Chondrocyte (in vitro differentiated cells): ENCODE results near the gene C3orf22. TPM values are rescaled to one million over a fixed set of nuclear protein-coding genes. Genes with fewer than 3 reads are reported as not detected.

Experiments
- DNase-seq: peaks from one replicate; pipeline ENCODE4 v3.0.0; 2021; ENCODE audit warnings: mixed read lengths, low spot score
- H3K27ac Mint-ChIP-seq: one replicate; pipeline ENCODE4 v1.8.0; 2021; ENCODE audit warnings: mild to moderate bottlenecking, moderate library complexity, mixed read lengths; ENCODE audit not compliant: unreplicated experiment
- H3K27me3 Mint-ChIP-seq: 2 replicates; pipeline ENCODE4 v1.8.0; 2021; ENCODE audit warnings: low read depth, mixed read lengths
- H3K36me3 Mint-ChIP-seq: 2 replicates; pipeline ENCODE4 v1.8.0; 2021; ENCODE audit warnings: low read depth, mixed read lengths
- H3K4me1 Mint-ChIP-seq: 2 replicates; pipeline ENCODE4 v1.8.0; 2021; ENCODE audit warnings: low read depth, mild to moderate bottlenecking, mixed read lengths
- H3K4me3 Mint-ChIP-seq: one replicate; pipeline ENCODE4 v1.8.0; 2021; ENCODE audit warnings: mild to moderate bottlenecking, moderate library complexity, mixed read lengths; ENCODE audit not compliant: unreplicated experiment
- H3K9me3 Mint-ChIP-seq: 2 replicates; pipeline ENCODE4 v1.8.0; 2021; ENCODE audit warnings: low read depth, mixed read lengths
- total RNA-seq: library from RNA; stranded (reverse); gene quantifications from 3 replicates; pipeline ENCODE4 v1.2.1, GENCODE V29; 2021
- TF ChIP-seq, protein P1 (sequence below): fragments of 200-600 bp; sonication (generic); IDR thresholded peaks from 2 replicates; pipeline ENCODE4 v1.5.0; 2021; ENCODE audit warnings: antibody characterized with exemption, mild to moderate bottlenecking, moderate library complexity

Gene C3orf22
- total RNA-seq, 1 donor from 2014 or later, result not detected

DNA sequence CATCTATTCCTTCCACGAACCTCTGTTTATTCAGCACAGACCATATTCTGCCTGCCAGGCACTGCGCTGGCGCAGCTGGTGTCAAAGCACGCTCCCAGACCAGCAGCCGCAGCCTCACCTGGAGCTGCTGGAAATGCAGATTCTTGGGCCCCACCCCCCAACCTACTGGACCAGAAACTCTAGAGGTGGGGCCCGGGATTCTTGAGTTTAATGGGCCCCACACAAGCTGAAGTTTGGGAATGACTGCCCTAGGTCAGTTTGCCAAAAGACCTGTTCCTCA lies 27.7 kb downstream of the C3orf22 start:
- no peak overlapping the region for H3K27ac Mint-ChIP-seq
- peak; percentile 49 for DNase-seq
- no peaks in the 10 kb centered on the region for H3K4me1 Mint-ChIP-seq
- no peak overlapping the region for H3K4me3 Mint-ChIP-seq
- H3K36me3 Mint-ChIP-seq, result no peaks in the 10 kb centered on the region
- TF ChIP-seq, protein P1, sequence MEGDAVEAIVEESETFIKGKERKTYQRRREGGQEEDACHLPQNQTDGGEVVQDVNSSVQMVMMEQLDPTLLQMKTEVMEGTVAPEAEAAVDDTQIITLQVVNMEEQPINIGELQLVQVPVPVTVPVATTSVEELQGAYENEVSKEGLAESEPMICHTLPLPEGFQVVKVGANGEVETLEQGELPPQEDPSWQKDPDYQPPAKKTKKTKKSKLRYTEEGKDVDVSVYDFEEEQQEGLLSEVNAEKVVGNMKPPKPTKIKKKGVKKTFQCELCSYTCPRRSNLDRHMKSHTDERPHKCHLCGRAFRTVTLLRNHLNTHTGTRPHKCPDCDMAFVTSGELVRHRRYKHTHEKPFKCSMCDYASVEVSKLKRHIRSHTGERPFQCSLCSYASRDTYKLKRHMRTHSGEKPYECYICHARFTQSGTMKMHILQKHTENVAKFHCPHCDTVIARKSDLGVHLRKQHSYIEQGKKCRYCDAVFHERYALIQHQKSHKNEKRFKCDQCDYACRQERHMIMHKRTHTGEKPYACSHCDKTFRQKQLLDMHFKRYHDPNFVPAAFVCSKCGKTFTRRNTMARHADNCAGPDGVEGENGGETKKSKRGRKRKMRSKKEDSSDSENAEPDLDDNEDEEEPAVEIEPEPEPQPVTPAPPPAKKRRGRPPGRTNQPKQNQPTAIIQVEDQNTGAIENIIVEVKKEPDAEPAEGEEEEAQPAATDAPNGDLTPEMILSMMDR, result no peak
- H3K27me3 Mint-ChIP-seq, result peaks cover 37% of the 10 kb centered on the region
- H3K9me3 Mint-ChIP-seq, result no peaks in the 10 kb centered on the region

DNA sequence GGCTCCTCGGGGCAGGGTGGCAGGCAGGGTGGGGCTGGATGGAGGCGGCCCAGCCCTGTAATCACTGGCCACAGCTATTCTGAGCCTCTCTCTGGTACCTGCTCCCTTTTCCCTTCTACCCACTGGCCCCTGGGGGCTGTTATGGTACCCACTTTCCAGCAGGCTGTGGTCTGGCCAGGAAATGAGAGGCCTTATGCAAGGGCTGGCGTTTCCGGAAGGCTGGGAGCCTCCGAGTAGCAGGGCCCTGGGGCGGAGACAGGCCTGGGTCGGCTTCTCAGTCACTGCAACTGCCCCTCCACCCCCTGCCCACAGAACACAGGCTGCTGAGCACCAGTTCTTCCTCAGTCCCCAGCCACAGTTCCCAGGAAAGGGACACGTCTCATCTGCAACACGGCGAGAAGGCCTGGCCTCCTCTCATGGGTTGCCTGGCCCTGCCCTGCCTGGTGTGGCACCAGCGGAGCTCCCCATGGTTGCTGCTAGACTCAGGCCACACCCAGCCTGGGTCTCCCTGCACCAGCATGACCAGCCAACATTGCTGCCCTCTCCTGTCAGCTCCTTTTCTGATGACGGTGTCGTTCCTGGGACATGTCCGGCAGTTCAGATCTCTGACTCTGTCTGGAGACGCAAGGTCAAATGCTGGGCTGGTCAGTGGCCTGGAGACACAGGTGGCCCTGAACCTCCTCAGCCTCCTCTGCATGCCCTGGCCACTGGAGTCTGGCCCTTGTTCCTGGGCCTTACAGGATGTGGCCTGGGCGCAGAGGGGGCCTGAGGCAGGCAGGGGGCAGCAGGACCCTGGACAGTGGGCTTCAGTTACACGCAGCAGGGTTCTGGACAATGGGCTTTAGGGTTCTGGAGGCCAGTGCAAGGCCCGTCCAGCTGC lies 28.3 kb downstream of the C3orf22 start:
- Mint-ChIP-seq H3K27me3 (peaks cover 32% of the 10 kb centered on the region), H3K36me3 (no peaks in the 10 kb centered on the region), H3K4me1 (no peaks in the 10 kb centered on the region), H3K27ac (no peak overlapping the region), H3K4me3 (no peak overlapping the region), H3K9me3 (no peaks in the 10 kb centered on the region)
- DNase-seq, result peak; percentile 79
- TF ChIP-seq, protein P1, result peak; percentile 19

DNA sequence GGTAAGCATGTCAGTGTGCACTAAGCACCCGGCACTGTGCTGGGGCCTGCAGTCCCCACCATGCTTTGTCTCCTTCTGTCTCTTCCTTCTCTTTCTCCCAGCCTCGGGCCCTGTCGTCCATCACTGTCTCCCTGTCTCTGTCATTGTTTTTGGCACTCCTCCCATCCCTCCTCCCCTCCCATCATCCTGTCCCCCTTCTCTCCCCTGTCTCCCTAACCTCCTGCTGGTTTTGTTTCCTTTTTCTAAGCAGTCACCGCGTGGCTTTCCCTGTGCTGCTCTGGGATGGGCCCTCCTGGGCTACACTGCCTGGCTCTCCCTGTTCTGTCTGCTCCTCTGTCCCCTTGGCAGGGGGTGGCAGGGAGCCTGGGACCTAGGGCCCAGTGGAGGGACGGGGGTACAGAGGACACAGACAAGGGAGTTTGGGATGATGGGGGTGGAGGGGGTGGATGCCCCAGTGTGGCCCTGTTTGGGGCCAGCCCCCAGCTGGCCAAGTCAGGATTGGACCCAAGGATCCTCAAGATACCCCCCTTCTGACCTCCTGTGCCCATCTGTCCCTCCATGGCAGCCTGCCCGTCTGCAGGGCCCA lies 29.1 kb downstream of the C3orf22 start:
- Mint-ChIP-seq H3K4me1 (no peaks in the 10 kb centered on the region), H3K27ac (no peak overlapping the region), H3K9me3 (no peaks in the 10 kb centered on the region), H3K4me3 (no peak overlapping the region), H3K27me3 (peaks cover 25% of the 10 kb centered on the region), H3K36me3 (no peaks in the 10 kb centered on the region)
- DNase-seq, result peak; percentile 90
- TF ChIP-seq, protein P1, result no peak

DNA sequence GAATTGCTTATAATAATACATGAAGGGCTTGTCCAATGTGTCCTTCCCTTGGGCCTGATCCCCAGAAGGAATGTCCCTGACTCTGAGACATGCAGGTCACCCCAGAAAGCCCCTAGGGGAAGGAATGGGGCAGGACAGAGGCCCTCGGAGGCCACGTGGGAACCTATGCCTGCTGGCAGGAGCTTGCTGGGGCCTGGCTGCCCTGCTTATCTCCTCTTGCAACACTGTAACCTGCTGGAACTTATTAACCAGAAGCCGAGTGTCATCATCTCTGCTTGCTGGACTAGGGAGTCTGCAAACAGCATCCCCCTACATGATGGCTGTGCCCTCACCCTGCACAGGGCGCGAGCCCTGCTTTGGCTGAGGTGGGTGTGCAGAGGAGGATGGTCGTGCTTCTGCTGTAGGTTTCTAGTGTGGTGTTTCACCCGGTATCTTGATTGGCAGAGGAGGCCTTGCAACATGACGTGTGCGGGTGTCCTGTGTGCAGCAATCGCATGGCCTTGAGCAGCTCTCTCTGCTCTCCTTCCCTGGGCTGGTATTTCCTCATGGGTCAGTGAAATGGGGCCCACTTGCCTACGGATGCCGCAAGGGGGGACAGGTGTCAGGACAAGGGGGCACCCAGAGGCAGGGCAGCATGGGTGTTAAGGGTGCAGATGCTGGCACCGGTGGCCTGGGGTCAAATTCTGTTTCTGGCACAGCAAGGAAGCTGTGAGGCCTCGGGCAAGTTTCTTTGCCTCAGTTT lies 29.8 kb downstream of the C3orf22 start:
- H3K9me3 Mint-ChIP-seq, result no peaks in the 10 kb centered on the region
- no peak overlapping the region for H3K27ac Mint-ChIP-seq
- peaks cover 19% of the 10 kb centered on the region for H3K27me3 Mint-ChIP-seq

DNA sequence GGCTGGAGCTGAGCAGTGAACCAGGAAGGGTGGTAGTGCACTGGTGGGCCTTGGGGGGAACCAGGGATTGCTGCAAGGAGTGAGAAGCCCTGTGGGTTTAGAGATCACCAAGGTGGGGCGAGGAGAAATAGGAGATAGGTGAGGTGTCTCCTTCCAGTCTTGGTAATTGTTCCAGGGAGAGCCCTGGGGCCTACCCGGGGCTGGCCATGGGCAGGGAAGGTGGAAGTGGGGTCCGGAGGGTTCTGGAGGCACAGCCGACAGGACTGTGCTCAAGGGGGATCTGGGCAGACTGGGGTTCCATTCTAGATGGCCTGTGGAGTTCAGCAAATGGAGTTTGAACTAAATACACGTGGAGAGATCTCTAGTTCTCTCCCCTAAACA lies 30.3 kb downstream of the C3orf22 start:
- Mint-ChIP-seq H3K27ac (no peak overlapping the region), H3K4me3 (no peak overlapping the region), H3K27me3 (peaks cover 15% of the 10 kb centered on the region), H3K36me3 (no peaks in the 10 kb centered on the region), H3K4me1 (no peaks in the 10 kb centered on the region), H3K9me3 (no peaks in the 10 kb centered on the region)
- peak; percentile 40 for DNase-seq
- TF ChIP-seq, protein P1, result no peak

More for the DNA sequence above, 29.8 kb downstream of the C3orf22 start:
- no peak overlapping the region for H3K4me3 Mint-ChIP-seq
- peak; percentile 65 for DNase-seq
- TF ChIP-seq, protein P1, result no peak
- no peaks in the 10 kb centered on the region for H3K36me3 Mint-ChIP-seq
- no peaks in the 10 kb centered on the region for H3K4me1 Mint-ChIP-seq
